HG02840 (cell line): ENCODE results near the gene SNRNP70.
A peak's percentile ranks its signal among the peaks of the same experiment; 100 is the strongest.
"Not testable (repeated sequence)": the region's sequence is repeated elsewhere in the genome, so short reads cannot be mapped to it uniquely, and the experiment has no call there.

Experiments used
- ATAC-seq: cut with Tn5 transposase; IDR thresholded peaks from one replicate; pipeline ENCODE4 v1.9.1; 2021; ENCODE audit warnings: mild to moderate bottlenecking, moderate library complexity, moderate number of reproducible peaks; ENCODE audit not compliant: unreplicated experiment, low FRiP score

SNRNP70 gene

DNA sequence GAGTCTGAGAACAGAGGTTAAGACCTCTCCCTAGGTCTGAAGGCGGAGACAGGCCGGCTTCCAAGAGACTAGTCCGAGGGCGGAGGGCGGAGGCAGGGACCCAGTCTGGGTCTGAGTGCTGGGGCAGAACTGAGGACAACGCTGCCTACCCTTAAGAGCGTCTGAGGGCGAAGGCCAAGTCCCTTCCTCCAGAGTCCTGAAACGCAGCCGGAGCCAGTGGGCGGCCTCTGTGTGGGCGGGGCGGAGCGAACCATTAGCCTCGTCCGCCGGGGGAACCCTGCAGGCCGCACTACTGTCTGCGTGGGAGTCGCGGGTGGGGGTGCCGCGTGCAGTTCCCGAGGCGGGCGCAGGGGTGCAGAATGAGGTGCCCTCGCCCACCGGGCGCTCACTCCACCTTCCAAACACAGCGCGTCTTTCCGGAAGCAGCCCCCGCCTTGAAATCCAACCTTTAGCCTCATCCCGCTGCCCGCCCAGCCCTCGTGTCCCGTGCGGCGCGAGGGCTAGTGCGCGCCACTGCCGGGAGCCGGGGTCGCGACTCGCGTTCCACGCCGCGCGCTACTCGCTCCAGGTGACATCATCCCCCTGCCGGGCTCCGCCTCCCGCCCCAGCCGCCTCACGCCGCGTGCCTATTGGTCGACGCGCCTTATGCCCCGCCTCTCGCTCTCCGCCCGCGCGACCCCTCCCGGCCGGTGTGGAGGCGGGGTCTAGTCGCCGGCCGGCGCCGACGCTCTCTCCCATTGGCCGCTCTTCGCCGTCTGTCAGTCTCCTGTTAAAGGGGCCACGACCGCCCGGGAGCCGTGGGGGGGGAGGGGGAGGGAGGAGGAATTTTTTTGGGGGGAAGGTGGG, 33.5 kb downstream of the SNRNP70 start, which contains the start of gene C19orf73:
TSS of gene C19orf73 (minus strand) at position 579 of the 846 bp plus-strand sequence. CDS start at position 458, 121 bp downstream.
- peak; percentile 77 for ATAC-seq

DNA sequence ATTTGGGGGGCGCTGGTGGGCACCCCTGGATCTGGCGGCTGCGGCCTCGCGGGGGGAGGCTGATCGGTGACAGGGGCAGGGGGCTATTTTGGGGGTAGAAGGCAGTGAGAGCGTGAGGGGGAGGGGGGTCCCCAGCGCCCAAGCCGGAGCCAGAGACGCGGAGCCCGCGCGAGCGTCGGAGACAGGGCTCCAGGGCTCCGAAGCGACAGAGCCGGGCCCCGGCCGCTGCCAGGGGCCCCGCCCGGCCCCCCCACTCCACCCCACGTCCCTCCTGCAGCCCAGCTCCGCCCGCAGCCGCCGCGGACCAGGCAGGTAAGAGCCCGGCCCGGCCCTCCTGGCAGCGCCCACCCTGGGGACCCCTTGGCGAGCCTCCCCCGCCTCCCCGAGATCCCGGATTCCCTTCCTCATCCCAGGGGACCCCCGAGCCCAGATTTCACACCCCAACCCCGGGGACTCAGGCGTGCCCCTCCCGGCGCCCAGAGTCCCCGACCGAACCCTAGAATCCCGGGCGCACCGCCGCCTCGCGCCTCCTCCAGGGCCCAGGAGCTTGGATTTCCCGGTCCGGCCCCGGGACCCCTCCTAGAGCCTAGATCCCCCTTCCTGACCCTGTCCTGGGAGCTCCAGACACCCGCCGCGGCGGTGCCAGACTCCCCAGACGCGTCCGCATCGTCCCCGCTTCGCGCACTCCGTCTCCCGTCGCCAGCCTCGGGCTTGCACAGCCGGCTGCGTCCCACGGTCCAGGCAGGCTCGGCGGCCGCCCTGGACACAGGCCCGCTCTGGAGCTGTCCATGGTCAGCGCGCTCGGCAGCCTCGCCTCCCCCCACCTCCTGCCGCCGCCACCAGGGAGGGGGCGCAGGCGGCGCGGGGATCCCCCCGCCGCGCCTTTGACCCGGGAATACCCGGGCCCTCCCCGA, 34.4 kb downstream of the SNRNP70 start, which contains the start of gene PPFIA3:
TSS of gene PPFIA3 (plus strand) at position 134 of the 914 bp plus-strand sequence. CDS start 8,330 bp downstream, outside the sequence.
- ATAC-seq = no peak

- no peak for ATAC-seq
Observed at GRCh38 chr19:49120325-49120683, 35.1 kb downstream of the SNRNP70 start.

DNA sequence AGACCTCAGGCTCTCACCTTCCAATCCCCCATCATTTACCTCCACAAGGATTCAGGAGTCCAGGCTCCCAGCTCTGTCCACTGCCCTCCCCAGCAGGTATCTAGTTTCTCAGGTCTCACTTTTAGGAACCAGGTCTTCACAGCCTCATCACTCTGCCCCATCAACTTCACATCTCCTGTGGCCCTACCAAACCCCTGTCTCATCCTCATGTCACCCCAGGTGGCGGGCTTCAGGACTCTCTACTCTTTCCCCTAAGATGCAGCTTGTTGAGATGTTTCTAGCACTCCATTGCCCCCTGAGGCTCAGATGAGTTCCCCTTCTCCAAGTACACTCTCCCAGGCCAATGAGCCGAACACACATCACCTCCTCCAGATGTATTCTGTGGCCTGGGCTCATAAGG, 35.6 kb downstream of the SNRNP70 start:
- no peak for ATAC-seq

- ATAC-seq = not testable (repeated sequence)
Observed at GRCh38 chr19:49121841-49122240, 36.6 kb downstream of the SNRNP70 start.

- ATAC-seq = not testable (repeated sequence)
Observed at GRCh38 chr19:49123285-49123684, 38.0 kb downstream of the SNRNP70 start.

DNA sequence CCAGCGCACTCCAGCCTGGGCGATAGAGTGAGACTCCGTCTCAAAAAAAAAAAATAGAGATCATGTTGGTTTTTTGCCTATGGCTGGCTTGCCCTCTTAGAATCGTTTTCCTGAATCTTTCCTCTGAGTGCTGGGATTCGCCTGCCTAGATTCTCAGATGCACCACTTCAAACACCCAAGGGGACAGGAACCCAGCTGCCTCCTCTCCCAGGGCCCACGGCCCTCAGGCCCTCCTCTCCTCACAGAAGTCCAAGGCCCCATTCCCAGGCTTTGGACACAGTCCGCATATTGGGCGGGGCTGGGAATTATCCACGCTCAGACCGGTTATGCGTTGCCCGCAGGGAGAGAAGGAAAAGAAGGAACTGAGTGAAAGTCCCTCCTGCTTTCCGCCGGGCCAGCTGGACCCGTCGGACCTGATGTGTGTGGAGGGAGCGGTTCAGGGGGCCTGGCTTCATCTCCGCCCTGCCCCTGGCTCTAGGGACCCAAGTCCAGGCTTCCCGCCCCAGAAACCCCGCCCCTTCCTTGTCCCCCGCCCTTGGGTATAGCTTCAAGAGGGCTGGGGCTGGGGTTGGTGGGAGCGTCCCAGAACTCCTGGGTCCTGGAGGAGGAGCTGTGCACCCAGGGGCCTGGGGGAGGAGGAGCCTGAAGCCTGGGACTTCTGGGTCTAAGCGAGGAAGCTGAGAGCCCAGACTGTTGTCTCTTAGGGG, 39.9 kb downstream of the SNRNP70 start:
- no peak for ATAC-seq

DNA sequence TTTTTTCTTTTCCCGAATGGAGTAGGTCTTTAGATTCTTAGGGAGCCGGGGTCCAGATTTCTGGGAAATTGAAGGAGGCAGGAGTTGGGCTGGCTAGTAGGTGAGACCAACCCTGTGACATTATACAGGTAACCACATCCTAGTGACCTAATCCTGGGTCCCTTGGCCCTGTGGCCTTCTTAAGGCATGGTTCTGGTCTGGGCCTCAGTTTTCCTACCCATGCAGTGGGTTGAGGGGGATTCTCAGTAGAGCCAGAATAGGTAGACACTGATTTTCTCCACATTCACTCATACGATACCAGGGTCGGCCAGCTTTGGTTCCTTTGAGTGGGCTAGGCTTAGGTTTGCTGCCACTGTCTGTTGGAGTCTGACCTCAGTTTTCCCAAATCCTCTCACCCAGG, 41.3 kb downstream of the SNRNP70 start:
- ATAC-seq = no peak

GRCh38 chr19:49127225-49127624, 42.0 kb downstream of the SNRNP70 start:
- ATAC-seq = not testable (repeated sequence)

DNA sequence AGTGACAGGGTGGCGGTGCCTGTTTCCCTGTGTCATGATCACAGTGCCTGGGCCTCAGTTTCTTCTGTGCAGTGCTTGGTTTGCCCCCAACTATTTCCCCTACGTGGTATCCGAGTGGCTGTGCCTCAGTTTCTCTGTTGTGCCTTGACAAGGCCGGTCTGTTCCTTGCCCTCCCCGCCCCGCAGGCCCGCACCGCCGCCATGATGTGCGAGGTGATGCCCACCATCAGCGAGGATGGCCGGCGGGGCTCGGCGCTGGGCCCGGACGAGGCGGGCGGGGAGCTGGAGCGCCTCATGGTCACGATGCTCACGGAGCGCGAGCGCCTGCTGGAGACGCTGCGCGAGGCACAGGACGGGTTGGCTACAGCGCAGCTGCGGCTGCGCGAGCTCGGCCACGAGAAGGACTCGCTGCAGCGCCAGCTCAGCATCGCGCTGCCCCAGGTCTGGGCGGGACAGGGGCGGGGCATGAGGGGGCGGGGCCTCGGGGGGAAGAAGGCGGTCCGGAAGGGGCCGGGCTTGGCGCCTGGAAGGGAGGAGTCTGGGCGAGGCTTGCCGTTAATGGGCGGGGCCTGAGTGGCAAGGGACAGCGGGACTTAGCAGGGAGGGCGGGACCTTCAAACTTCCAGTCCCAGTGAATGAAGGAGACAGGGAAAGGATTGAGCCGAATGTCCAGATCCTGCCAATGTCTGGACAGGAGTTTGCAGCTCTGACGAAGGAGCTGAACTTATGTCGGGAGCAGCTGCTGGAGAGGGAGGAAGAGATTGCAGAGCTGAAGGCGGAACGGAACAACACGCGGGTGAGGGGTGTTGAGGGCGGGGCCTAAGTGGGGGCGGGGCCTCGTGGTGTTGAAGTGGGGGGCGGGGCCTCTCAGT, 42.7 kb downstream of the SNRNP70 start:
- peak; percentile 80 for ATAC-seq

DNA sequence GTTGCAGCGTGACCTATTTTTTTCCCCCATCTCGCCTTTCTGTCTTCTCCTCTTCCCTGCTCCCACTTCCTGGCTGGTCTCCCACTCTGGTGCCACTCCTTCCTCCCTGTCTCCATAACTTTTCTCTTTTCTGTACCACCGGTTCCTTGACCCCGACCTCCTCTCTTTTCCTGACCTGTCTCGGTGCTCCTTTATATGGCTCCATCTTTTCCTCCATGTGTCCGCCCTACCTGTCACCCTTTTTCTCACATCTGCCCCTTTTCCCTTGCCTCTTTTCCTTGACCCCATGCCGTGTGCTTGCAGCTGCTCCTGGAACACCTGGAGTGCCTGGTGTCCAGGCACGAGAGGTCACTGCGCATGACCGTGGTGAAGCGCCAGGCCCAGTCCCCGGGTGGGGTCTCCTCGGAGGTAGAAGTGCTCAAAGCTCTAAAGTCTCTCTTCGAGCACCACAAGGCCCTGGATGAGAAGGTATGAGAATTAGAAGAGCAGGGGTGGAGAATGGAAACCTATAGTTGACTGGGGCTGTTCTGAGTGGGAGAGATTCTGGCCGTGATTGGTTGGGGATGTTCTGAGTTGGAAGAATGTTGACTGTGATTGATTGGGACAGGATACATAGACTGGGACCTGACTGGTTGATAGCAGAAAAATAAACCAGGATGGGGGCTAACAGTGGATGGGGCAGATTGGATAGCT, 43.4 kb downstream of the SNRNP70 start:
- no peak for ATAC-seq

GRCh38 chr19:49129238-49129583, 44.0 kb downstream of the SNRNP70 start:
- ATAC-seq = no peak

DNA sequence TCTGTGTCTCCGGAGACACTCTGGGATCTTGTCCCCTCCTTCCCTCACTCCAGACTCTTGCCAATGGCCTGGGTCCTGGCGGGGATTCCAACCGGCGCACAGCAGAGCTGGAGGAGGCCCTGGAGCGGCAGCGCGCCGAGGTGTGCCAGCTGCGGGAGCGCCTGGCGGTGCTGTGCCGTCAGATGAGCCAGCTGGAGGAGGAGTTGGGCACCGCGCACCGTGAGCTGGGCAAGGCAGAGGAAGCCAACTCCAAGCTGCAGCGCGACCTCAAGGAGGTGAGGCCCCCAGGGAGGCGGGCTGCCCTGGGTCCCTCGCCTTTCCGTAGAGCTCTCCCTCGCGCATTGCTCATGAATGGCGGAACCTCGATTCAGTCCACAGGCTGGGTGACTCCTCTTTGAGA, 45.1 kb downstream of the SNRNP70 start:
- no peak for ATAC-seq

- ATAC-seq = no peak
Observed at GRCh38 chr19:49132974-49133609, 47.8 kb downstream of the SNRNP70 start.

DNA sequence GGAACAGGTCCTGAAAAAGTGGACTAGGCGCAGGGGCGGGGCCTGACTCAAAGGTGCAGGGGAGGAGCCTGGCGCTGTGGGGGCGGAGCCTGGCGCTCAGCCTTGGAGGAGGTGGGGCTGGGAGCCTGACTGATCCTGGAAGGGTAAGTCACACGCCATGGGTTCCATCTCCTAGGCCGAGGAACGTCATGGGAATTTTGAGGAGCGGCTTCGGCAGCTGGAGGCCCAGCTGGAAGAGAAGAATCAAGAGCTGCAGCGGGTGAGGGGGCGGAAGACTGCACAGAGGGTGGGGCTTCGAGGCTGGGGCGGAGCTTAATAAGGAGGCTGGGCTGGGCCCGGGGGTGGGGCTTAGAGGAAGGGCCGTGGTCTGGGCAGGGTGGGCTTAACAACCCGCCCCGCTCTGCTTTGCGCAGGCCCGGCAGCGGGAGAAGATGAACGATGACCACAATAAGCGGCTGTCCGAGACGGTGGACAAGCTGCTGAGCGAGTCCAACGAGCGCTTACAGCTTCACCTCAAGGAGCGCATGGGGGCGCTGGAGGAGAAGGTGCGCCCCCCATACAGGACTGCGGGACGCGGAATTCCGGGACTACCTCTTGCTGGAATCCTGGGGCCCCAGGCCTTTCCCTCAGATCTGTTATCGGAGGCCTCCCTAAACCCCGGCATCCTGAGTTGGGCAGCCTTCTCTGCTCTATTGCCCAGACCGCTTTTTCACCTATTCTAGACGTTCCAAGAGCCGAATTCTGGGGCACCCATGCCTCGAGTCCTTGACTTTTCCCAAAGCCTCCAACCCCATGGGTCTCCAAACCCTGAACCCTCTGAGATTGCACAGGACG, 48.6 kb downstream of the SNRNP70 start:
- ATAC-seq = no peak

- ATAC-seq = no peak
Observed at GRCh38 chr19:49135686-49136085, 50.4 kb downstream of the SNRNP70 start.

- no peak for ATAC-seq
Observed at GRCh38 chr19:49136771-49137171, 51.5 kb downstream of the SNRNP70 start.

DNA sequence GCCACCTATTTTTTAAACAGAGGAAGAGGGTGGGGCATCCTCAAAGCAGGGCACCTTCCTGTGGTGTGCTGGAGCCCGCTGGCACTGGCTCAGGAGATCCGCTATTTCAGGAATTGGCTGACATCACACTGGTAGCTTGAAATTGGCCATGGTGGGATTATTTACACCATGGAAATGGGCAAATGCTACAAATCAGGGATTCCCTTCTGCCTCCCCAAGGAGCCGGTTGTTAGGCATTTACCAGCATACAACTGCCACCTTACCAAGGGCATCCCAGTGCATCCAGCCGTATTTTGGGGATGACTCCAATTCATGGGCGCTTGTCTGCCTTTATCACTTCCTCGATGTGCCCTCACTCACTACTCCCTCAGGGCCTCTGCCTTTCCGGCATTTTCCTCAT, 55.7 kb downstream of the SNRNP70 start:
- ATAC-seq = no peak
